Right lobe of liver (tissue), 4 donors: ENCODE results near the gene CFAP210.

Experiments
- CTCF ChIP-seq, 4 donors: fragments of 200-600 bp in 3 of 4; fragments of 450-650 bp in 1 of 4; IDR thresholded peaks; one replicate each; pipeline versions ENCODE4 v1.5.1 to v1.8.0; 2016 to 2022; ENCODE audit warnings: antibody characterized with exemption in 4 of 4, mild to moderate bottlenecking in 2 of 4
- POLR2A ChIP-seq: fragments of 450-650 bp; IDR thresholded peaks from one replicate; pipeline ENCODE4 v1.6.1; 2017; ENCODE audit warnings: antibody characterized with exemption, mild to moderate bottlenecking
- donor health status: DM: no; HTN: no; CAD: no.
- donor health status: DM: no; HTN: no; CAD: no.
- donor health status: DM: no; HTN: yes; CAD: no.

- TF ChIP-seq CTCF (IDR thresholded peaks at IDR 0.05) (no peak), POLR2A (no peak)
Measured at GRCh38 chr2:169609264-169609663, 84.9 kb downstream of the CFAP210 start.
